NCI-H1436 (cell line): ENCODE measurements around the gene SLC35F3.
"Not testable (repeated sequence)": the region's sequence is repeated elsewhere in the genome, so short reads cannot be mapped to it uniquely, and the experiment has no call there.

ENCODE experiments used
- DNase-seq: peaks from one replicate; lab custom pipeline; 2025; lab: John Stamatoyannopoulos, UW

SLC35F3 gene

GRCh38 chr1:234226113-234226818 lies 321.8 kb downstream of the SLC35F3 start:
- no peak for DNase-seq

- DNase-seq = no peak
These were observed 322.3 kb downstream of the SLC35F3 start for GRCh38 chr1:234226819-234227165.

GRCh38 chr1:234229581-234230387 lies 325.3 kb downstream of the SLC35F3 start:
- no peak for DNase-seq

- no peak for DNase-seq
These were observed 326.0 kb downstream of the SLC35F3 start for GRCh38 chr1:234230414-234230862.

- no peak for DNase-seq
These were observed 326.8 kb downstream of the SLC35F3 start for GRCh38 chr1:234231061-234231892.

- no peak for DNase-seq
These were observed 327.4 kb downstream of the SLC35F3 start for GRCh38 chr1:234231893-234232276.

- DNase-seq = no peak
These were observed 329.7 kb downstream of the SLC35F3 start for GRCh38 chr1:234234199-234234598.

GRCh38 chr1:234235434-234235881 lies 331.0 kb downstream of the SLC35F3 start:
- no peak for DNase-seq

- no peak for DNase-seq
These were observed 332.9 kb downstream of the SLC35F3 start for GRCh38 chr1:234237393-234237792.

GRCh38 chr1:234238060-234238459 lies 333.6 kb downstream of the SLC35F3 start:
- no peak for DNase-seq

- no peak for DNase-seq
These were observed 335.0 kb downstream of the SLC35F3 start for GRCh38 chr1:234239515-234239914.

GRCh38 chr1:234239936-234240335 lies 335.5 kb downstream of the SLC35F3 start:
- DNase-seq = no peak

- no peak for DNase-seq
These were observed 336.2 kb downstream of the SLC35F3 start for GRCh38 chr1:234240680-234241079.

- DNase-seq = no peak
These were observed 337.5 kb downstream of the SLC35F3 start for GRCh38 chr1:234241941-234242490.

- no peak for DNase-seq
These were observed 339.2 kb downstream of the SLC35F3 start for GRCh38 chr1:234243521-234244260.

GRCh38 chr1:234244482-234244881 lies 340.0 kb downstream of the SLC35F3 start:
- no peak for DNase-seq

GRCh38 chr1:234246638-234247116 lies 342.2 kb downstream of the SLC35F3 start:
- DNase-seq = no peak

- DNase-seq = not testable (repeated sequence)
These were observed 343.3 kb downstream of the SLC35F3 start for GRCh38 chr1:234247746-234248145.

GRCh38 chr1:234250747-234251146 lies 346.3 kb downstream of the SLC35F3 start:
- DNase-seq = no peak

- no peak for DNase-seq
These were observed 349.3 kb downstream of the SLC35F3 start for GRCh38 chr1:234253732-234254131.

GRCh38 chr1:234256359-234256758 lies 351.9 kb downstream of the SLC35F3 start:
- DNase-seq = no peak
